Spleen (tissue), 11 donors: Measurements from ENCODE around the gene SPATA6. TPM values are rescaled to one million over a fixed set of nuclear protein-coding genes. Genes with fewer than 3 reads are reported as not detected.

Experiments used
- DNase-seq: peaks from one replicate; pipeline ENCODE4 v3.0.0-alpha.2; 2020
- H3K27ac ChIP-seq, 8 donors: fragments of 200-600 bp; sonication (generic) in 7 of 8; 1 replicate in 4 of 8; 2 replicates in 4 of 8; pipeline versions ENCODE4 v1.5.0 to v1.8.0; 2016 to 2021; ENCODE audit warnings: inconsistent platforms in 4 of 8, mild to moderate bottlenecking in 4 of 8, moderate library complexity in 1 of 8
- H3K27me3 ChIP-seq, 7 donors: fragments of 200-600 bp; sonication (generic) in 6 of 7; replicated peaks in 1 of 7; 1 replicate in 4 of 7; 2 replicates in 3 of 7; pipeline versions ENCODE4 v1.5.0 to v1.8.0; 2016 to 2021; ENCODE audit warnings: inconsistent platforms in 3 of 7, mild to moderate bottlenecking in 1 of 7
- H3K36me3 ChIP-seq, 6 donors: fragments of 200-600 bp; sonication (generic) in 5 of 6; 1 replicate in 4 of 6; 2 replicates in 2 of 6; pipeline versions ENCODE4 v1.5.0 to v1.8.0; 2016 to 2021; ENCODE audit warnings: inconsistent platforms in 2 of 6
- H3K4me1 ChIP-seq, 6 donors: fragments of 200-600 bp; sonication (generic) in 5 of 6; 1 replicate in 3 of 6; 2 replicates in 3 of 6; pipeline versions ENCODE4 v1.5.0 to v1.8.0; 2016 to 2021; ENCODE audit warnings: inconsistent platforms in 3 of 6
- H3K4me3 ChIP-seq, 8 donors: fragments of 200-600 bp; sonication (generic) in 7 of 8; 1 replicate in 4 of 8; 2 replicates in 4 of 8; pipeline versions ENCODE4 v1.5.0 to v1.8.0; 2016 to 2021; ENCODE audit warnings: inconsistent platforms in 4 of 8, mild to moderate bottlenecking in 4 of 8, moderate library complexity in 2 of 8
- H3K9me3 ChIP-seq, 8 donors: fragments of 200-600 bp; sonication (generic) in 7 of 8; 1 replicate in 4 of 8; 2 replicates in 4 of 8; pipeline versions ENCODE4 v1.5.0 to v1.8.0; 2016 to 2021; ENCODE audit warnings: inconsistent platforms in 4 of 8
- POLR2A ChIP-seq, 3 donors: fragments of 450-650 bp; IDR thresholded peaks; one replicate each; pipeline ENCODE4 v1.5.1; 2017; ENCODE audit warnings: antibody characterized with exemption in 3 of 3, mild to moderate bottlenecking in 1 of 3
- POLR2AphosphoS5 ChIP-seq, 3 donors: sonication (generic); formaldehyde crosslinking; IDR thresholded peaks; one replicate each; pipeline ENCODE4 v1.5.1; 2017; ENCODE audit warnings: antibody characterized with exemption in 3 of 3
- WGBS, 5 donors: extraction: QIAGEN DNeasy Blood & Tissue Kit in 3 of 5; methylation state at CpG; one replicate each; pipeline versions ENCODE4 v1.1.5 to v1.1.7; 2013 to 2018; 5-methylcytosine and 5-hydroxymethylcytosine counted together
- intact Hi-C: fragments of 100-400 bp; cut with DNase I; formaldehyde crosslinking; loops from one replicate; pipeline ENCODE4 v1.15.0; 2023; ENCODE audit warnings: low total_unique reads
- polyA plus RNA-seq, 3 donors: library from polyadenylated mRNA; stranded (reverse); fragments of 200-250 nt; gene quantifications; one replicate each; pipeline ENCODE4 v1.2.1, GENCODE V29; 2013
- total RNA-seq, 7 donors: library from RNA; depleted of rRNA in 3 of 7; stranded (reverse); fragments of >200 nt in 3 of 7; fragmentation: NEBNext Ultra II Directional in 4 of 7; extraction: Animal tissue kit (Norgen Biotek cat#: 25700) in 4 of 7; gene quantifications; one replicate each; pipeline versions ENCODE4 v1.1.0 to v1.2.1, GENCODE V29; 2016 to 2021
- TF ChIP-seq, protein P1 (sequence below), 11 experiments: fragments of 200-600 bp in 7 of 11; fragments of 450-650 bp in 4 of 11; sonication (generic) in 4 of 11; IDR thresholded peaks in 8 of 11; conservative IDR thresholded peaks in 3 of 11; 1 replicate in 7 of 11; 2 replicates in 4 of 11; pipeline versions ENCODE4 v1.4.0 to v1.8.0; 2016 to 2021; ENCODE audit warnings: antibody characterized with exemption in 11 of 11, inconsistent platforms in 4 of 11, mild to moderate bottlenecking in 1 of 11
- donor health status: healthy with polysubstance abuse.
- donor health status: DM: no; HTN: no; CAD: no; lungs with moderate emphysema.
- donor health status: DM: no; HTN: no; CAD: no.
- donor health status: Bipolar disorder and iron deficiency.
- donor health status: healthy.
- donor health status: DM: no; HTN: no; CAD: no.
- donor health status: DM: yes; HTN: yes; CAD: no.

SPATA6 gene
- total and polyA plus RNA-seq, 10 donors = 2.2 to 34.9 (median 15.9) TPM

DNA sequence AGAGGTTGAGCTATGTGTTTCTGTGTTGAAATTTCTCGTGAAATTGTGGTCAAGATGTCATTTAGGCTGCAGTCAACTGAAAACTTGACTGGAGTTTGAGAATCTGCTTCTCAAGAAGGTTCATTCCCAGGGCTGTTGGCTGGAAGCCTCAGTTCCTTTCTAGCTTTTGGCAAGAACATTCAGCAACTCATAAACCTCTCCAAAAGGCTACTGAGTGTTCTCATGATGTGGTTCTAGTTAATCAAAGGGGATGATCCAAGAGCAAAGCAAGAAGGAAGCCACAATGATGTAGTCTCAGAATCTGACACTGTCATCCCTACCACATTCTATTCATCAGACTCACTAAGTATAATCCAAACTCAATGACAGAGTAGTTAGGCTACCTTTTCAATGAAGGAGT is 66.6 kb downstream of the SPATA6 start:
- Histone ChIP-seq H3K4me3 (no peak overlapping the region), H3K36me3 (peaks cover 0 to 9% (median 0%) of the 10 kb centered on the region in 6 donors), H3K27ac (no peak overlapping the region), H3K9me3 (no peaks in the 10 kb centered on the region), H3K4me1 (no peaks in the 10 kb centered on the region), H3K27me3 (no peaks in the 10 kb centered on the region)
- no peak for DNase-seq
- TF ChIP-seq POLR2AphosphoS5 (IDR thresholded peaks at IDR 0.05) (no peak), POLR2A (IDR thresholded peaks at IDR 0.05) (no peak)
- TF ChIP-seq, protein P1, sequence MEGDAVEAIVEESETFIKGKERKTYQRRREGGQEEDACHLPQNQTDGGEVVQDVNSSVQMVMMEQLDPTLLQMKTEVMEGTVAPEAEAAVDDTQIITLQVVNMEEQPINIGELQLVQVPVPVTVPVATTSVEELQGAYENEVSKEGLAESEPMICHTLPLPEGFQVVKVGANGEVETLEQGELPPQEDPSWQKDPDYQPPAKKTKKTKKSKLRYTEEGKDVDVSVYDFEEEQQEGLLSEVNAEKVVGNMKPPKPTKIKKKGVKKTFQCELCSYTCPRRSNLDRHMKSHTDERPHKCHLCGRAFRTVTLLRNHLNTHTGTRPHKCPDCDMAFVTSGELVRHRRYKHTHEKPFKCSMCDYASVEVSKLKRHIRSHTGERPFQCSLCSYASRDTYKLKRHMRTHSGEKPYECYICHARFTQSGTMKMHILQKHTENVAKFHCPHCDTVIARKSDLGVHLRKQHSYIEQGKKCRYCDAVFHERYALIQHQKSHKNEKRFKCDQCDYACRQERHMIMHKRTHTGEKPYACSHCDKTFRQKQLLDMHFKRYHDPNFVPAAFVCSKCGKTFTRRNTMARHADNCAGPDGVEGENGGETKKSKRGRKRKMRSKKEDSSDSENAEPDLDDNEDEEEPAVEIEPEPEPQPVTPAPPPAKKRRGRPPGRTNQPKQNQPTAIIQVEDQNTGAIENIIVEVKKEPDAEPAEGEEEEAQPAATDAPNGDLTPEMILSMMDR (IDR thresholded peaks at IDR 0.05 in 8 of 11, conservative IDR thresholded peaks at IDR 0.05 in 3 of 11) = no peak
- intact Hi-C loops = no loop called here
- WGBS, 5 donors = 58 to 88% (median 72%) methylated on average over 1 of the region's 1 CpG

DNA sequence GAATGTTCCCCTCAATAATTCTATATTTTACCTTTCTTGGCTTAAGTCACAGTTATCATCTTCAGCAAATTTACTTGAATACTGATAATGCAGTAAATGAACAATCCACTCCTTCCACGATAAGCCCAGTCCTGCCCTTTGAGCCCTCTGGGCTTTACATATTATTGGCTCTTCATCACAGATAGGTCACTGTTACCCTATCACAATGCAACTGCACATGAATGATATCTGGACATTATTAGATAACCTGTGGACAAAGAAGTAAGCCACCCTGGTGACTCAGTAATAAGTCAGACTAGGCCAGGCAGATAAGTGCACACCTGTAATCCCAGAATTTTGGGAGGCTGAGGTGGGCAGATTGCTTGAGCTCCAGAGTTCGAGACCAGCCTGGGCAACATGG is 69.4 kb downstream of the SPATA6 start:
- Histone ChIP-seq H3K27ac (no peak overlapping the region), H3K27me3 (no peaks in the 10 kb centered on the region), H3K36me3 (peaks cover 0 to 17% (median 0%) of the 10 kb centered on the region in 6 donors), H3K9me3 (no peaks in the 10 kb centered on the region), H3K4me3 (no peak overlapping the region), H3K4me1 (no peaks in the 10 kb centered on the region)
- intact Hi-C loops = no loop called here
- WGBS, 5 donors = 71 to 95% (median 86%) methylated on average over 2 of the region's 2 CpGs
- DNase-seq = no peak
- no peak for TF ChIP-seq POLR2A (IDR thresholded peaks at IDR 0.05)
- TF ChIP-seq POLR2AphosphoS5 (IDR thresholded peaks at IDR 0.05) = no peak
- TF ChIP-seq, protein P1 (IDR thresholded peaks at IDR 0.05 in 8 of 11, conservative IDR thresholded peaks at IDR 0.05 in 3 of 11) = no peak

DNA sequence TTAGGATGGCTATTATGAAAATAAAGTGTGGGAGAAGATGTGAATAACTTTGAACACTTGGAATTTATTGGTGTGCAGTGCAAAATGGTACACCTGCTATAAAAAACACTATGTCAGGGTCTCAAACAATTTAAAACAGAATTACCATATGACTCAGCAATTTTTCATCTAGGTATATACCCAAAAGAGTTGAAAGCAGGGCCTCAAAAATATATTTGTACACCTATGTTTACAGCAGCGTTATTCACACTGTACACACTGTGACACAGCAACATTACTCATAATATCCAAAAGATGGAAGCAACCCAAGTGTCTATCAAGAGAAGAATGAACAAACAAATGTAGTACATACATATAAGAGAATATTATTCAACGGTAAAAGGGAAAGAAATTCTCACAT is 75.8 kb downstream of the SPATA6 start:
- WGBS, 5 donors = 68 to 95% (median 88%) methylated on average over 2 of the region's 2 CpGs
- H3K36me3 ChIP-seq = peaks cover 0 to 13% (median 0%) of the 10 kb centered on the region in 6 donors
- no peaks in the 10 kb centered on the region for H3K4me1 ChIP-seq
- H3K27ac ChIP-seq = no peak overlapping the region
- intact Hi-C loops = no loop called here
- no peaks in the 10 kb centered on the region for H3K9me3 ChIP-seq
- H3K27me3 ChIP-seq = no peaks in the 10 kb centered on the region
- DNase-seq = no peak
- no peak overlapping the region for H3K4me3 ChIP-seq
- TF ChIP-seq POLR2A (IDR thresholded peaks at IDR 0.05) (no peak), POLR2AphosphoS5 (IDR thresholded peaks at IDR 0.05) (no peak)
- TF ChIP-seq, protein P1 (IDR thresholded peaks at IDR 0.05 in 8 of 11, conservative IDR thresholded peaks at IDR 0.05 in 3 of 11) = no peak

DNA sequence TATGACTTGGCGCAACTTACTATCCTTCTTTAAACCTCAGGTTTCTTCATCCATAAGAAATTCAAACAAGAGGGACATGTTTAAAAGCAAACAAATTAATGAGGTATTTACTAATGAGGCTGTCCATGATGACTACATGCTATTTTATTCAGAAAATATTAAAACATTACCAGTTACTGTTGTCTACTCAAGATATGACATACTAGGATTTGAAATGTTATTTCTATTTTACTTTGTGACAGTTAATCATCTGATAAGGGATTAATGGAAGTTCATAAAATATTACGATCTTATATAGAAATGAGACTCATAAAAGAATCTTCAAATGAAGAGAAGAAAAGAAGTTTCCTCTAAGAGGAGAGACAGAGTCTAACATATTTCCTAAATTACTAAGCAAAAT is 80.1 kb downstream of the SPATA6 start:
- intact Hi-C loops = no loop called here
- Histone ChIP-seq H3K27ac (no peak overlapping the region), H3K4me1 (no peaks in the 10 kb centered on the region), H3K9me3 (no peaks in the 10 kb centered on the region), H3K27me3 (no peaks in the 10 kb centered on the region), H3K36me3 (no peaks in the 10 kb centered on the region), H3K4me3 (no peak overlapping the region)
- no peak for DNase-seq
- TF ChIP-seq, protein P1 (IDR thresholded peaks at IDR 0.05 in 8 of 11, conservative IDR thresholded peaks at IDR 0.05 in 3 of 11) = no peak
- no peak for TF ChIP-seq POLR2AphosphoS5 (IDR thresholded peaks at IDR 0.05)
- TF ChIP-seq POLR2A (IDR thresholded peaks at IDR 0.05) = no peak
- 93 to 98% (median 97%) methylated on average over 2 of the region's 2 CpGs for WGBS, 5 donors
